ENCODE data around the gene RB1. TPM values are rescaled to one million over a fixed set of nuclear protein-coding genes. Genes with fewer than 3 reads are reported as not detected.
"Not testable (repeated sequence)": the region's sequence is repeated elsewhere in the genome, so short reads cannot be mapped to it uniquely, and the experiment has no call there.

RB1 gene
- total and polyA plus RNA-seq, 8 donors = 9.3 to 53.6 (median 20.6) TPM

- Histone ChIP-seq H3K4me1 (peaks cover 0 to 24% (median 4%) of the 10 kb centered on the region in 4 donors), H3K36me3 (peaks cover 0 to 16% (median 9%) of the 10 kb centered on the region in 4 donors), H3K27ac (no peak overlapping the region), H3K4me3 (no peak overlapping the region), H3K9me3 (no peaks in the 10 kb centered on the region), H3K27me3 (no peaks in the 10 kb centered on the region)
- no peak for DNase-seq
- intact Hi-C loops (cut with DNase I; ENCODE audit: low total_unique reads) = no loop called here
- TF ChIP-seq EP300 (IDR thresholded peaks at IDR 0.05) (no peak), CTCF (IDR thresholded peaks at IDR 0.05) (no peak), POLR2AphosphoS5 (IDR thresholded peaks at IDR 0.05) (no peak), POLR2A (IDR thresholded peaks at IDR 0.05) (no peak)
Observed at GRCh38 chr13:48414501-48414900, 111.0 kb downstream of the RB1 start.

- Histone ChIP-seq H3K4me3 (no peak overlapping the region), H3K27me3 (no peaks in the 10 kb centered on the region), H3K27ac (no peak overlapping the region), H3K36me3 (peaks cover 0 to 16% (median 9%) of the 10 kb centered on the region in 4 donors), H3K9me3 (peaks cover 0 to 2% (median 0%) of the 10 kb centered on the region in 4 donors), H3K4me1 (peaks cover 0 to 19% (median 4%) of the 10 kb centered on the region in 4 donors)
- intact Hi-C loops (cut with DNase I; ENCODE audit: low total_unique reads) = no loop called here
- no peak for DNase-seq
- TF ChIP-seq POLR2AphosphoS5 (IDR thresholded peaks at IDR 0.05) = no peak
- TF ChIP-seq POLR2A (IDR thresholded peaks at IDR 0.05) = no peak
- no peak for TF ChIP-seq EP300 (IDR thresholded peaks at IDR 0.05)
- TF ChIP-seq CTCF (IDR thresholded peaks at IDR 0.05) = no peak
- 63 to 76% (median 73%) methylated on average over 2 of the region's 2 CpGs for WGBS, 5 donors
Observed at GRCh38 chr13:48415516-48415915, 112.0 kb downstream of the RB1 start.

GRCh38 chr13:48422003-48422402, 118.5 kb downstream of the RB1 start:
- H3K4me1 ChIP-seq; DNase-seq; H3K27me3 ChIP-seq; intact Hi-C loops (cut with DNase I; ENCODE audit: low total_unique reads); H3K9me3 ChIP-seq; H3K36me3 ChIP-seq; H3K27ac ChIP-seq; H3K4me3 ChIP-seq: not testable (repeated sequence)
- WGBS, 5 donors = 96 to 100% (median 97%) methylated on average over 5 of the region's 5 CpGs

- TF ChIP-seq POLR2AphosphoS5 (IDR thresholded peaks at IDR 0.05) = no peak
- TF ChIP-seq CTCF (IDR thresholded peaks at IDR 0.05) = no peak
- no peak for TF ChIP-seq POLR2A (IDR thresholded peaks at IDR 0.05)
- no peak for TF ChIP-seq EP300 (IDR thresholded peaks at IDR 0.05)
- no peaks in the 10 kb centered on the region for H3K27me3 ChIP-seq
- no peak overlapping the region for H3K4me3 ChIP-seq
- intact Hi-C loops (cut with DNase I; ENCODE audit: low total_unique reads) = no loop called here
- 90 to 97% (median 94%) methylated on average over 3 of the region's 3 CpGs for WGBS, 5 donors
- no peaks in the 10 kb centered on the region for H3K4me1 ChIP-seq
- no peak overlapping the region for H3K27ac ChIP-seq
- peaks cover 0 to 5% (median 0%) of the 10 kb centered on the region in 4 donors for H3K36me3 ChIP-seq
- H3K9me3 ChIP-seq = peaks cover 0 to 7% (median 0%) of the 10 kb centered on the region in 4 donors
- DNase-seq = no peak
Observed at GRCh38 chr13:48424212-48424611, 120.7 kb downstream of the RB1 start.

- DNase-seq = no peak
- no peak overlapping the region for H3K27ac ChIP-seq
- intact Hi-C loops (cut with DNase I; ENCODE audit: low total_unique reads) = no loop called here
- H3K27me3 ChIP-seq = no peaks in the 10 kb centered on the region
- H3K4me3 ChIP-seq = no peak overlapping the region
- no peak for TF ChIP-seq POLR2AphosphoS5 (IDR thresholded peaks at IDR 0.05)
- TF ChIP-seq POLR2A (IDR thresholded peaks at IDR 0.05) = no peak
- no peak for TF ChIP-seq EP300 (IDR thresholded peaks at IDR 0.05)
- TF ChIP-seq CTCF (IDR thresholded peaks at IDR 0.05) = no peak
- peaks cover 0 to 5% (median 0%) of the 10 kb centered on the region in 4 donors for H3K36me3 ChIP-seq
- no peaks in the 10 kb centered on the region for H3K4me1 ChIP-seq
- H3K9me3 ChIP-seq = peaks cover 0 to under 1% (median 0%) of the 10 kb centered on the region in 4 donors
Observed at GRCh38 chr13:48426052-48426451, 122.5 kb downstream of the RB1 start.

GRCh38 chr13:48426755-48427298, 123.3 kb downstream of the RB1 start:
- H3K27me3 ChIP-seq; H3K27ac ChIP-seq; DNase-seq; H3K4me3 ChIP-seq; intact Hi-C loops (cut with DNase I; ENCODE audit: low total_unique reads); H3K9me3 ChIP-seq; H3K36me3 ChIP-seq; H3K4me1 ChIP-seq: not testable (repeated sequence)
- whole genome bisulfite sequencing, 5 donors = 81 to 87% (median 86%) methylated on average over 8 of the region's 9 CpGs
